ENCODE data around the gene SMARCC1.

The SMARCC1 gene

DNA sequence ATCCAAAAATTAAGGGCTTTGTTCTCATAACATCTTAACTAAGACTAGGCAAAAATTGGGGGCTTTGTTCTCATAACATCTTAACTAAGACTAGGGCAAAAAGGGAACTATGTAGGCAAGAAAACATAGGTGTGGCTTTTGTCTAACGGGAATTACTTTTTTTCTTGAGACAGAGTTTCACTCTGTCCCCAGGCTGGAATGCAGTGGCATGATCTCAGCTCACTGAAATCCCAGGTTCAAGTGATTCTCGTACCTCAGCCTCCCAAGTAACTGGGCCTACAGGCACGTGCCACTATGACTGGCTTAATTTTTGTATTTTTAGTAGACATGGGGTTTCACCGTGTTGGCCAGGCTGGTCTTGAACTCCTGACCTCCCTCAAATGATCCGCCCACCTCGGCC is 153.3 kb downstream of the SMARCC1 start:
- no peak for DNase-seq

DNA sequence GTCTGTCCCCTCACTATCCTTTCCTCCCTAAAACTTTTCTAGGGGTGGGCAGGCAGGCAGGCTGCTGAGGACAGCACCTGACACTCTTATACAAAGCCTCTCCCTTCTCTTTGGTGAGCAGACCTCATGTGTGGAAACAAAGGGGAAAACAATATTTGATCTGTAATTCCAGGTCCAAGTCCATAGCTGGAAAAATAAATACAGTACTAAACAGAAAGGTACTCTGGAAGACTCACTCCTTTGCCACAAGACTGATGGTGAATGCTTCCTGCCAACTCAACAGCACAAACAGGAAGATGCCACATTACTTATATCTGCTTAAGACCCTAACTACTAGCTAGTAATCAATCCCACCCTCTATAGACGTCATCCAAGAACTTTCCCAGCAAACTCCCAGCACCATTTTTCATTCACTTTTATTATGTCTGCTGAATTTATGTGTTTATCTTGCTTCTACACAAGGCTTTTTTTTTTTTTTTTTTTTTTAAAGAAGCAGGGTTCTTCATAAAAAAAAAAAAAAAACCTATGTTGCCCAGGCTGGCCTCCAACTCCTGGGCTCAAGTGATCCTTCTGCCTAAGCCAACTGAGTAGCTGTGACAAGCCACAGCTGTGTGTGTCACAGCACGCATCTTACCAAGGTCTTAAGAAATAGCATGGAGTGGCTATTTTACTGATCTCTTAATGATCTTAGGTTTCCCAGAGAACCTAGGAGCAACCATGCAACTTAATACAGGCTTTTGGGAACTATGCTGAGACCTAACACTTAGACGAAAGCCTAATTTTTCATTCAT is 158.8 kb downstream of the SMARCC1 start:
- no peak for DNase-seq

DNA sequence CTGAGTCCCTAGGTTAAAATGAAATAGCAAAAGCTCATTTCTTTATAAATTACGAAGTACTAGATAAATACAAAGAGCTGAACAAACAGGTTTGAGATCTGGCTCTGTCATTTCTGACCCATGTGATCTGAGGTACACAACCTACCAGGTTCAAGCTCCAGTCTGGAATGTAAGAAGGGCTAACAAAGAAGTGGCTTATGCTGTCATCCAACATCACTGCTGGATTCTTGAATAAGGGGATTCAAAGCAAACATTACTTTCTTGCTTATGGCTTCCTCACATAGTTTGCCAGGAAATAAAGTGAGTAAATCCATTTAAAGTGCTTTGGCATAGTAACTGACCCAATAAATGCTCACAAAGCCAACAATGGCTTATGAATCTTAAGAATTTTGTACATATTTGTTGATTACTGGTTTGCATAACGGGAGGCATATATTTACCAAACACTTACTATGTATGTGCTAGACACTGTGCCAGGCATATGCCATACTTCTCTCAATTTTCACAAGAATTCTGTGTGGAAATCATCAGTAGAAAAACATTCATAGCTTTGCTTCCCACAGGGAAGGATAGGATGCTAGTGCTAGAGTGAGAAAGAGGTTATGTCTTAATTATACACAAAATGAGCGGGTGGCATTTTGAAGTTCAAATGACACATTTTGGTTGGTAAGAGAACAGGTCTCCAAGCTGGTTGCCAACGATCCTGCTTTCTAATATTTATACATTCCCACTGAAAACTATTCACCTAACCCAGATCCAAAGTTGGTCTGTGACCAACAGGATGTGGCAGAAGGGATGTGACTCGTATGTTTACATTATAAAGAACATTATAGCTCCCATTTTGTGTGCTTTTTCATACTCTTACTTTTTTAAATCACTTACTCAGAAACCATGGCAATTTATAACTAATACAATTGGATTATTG is 164.3 kb downstream of the SMARCC1 start:
- no peak for DNase-seq

DNA sequence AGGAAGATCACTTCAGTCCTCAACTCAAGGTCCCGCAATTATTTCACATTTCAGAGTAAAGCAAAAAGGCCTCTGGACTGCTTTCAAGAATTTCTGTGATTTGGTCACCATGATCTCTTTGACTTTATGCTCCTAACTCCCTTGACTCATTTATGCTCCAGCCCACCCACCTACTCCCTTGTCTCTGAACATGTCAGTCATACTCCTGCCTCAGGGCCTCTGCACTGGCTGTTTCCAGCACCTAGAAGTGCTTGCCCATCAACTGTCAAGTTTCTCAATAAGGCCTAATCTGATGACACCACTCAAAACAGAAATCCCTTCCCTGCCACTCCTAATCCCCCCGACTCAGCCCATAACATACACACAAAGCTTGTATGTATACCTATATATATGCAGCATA is 166.9 kb downstream of the SMARCC1 start:
- DNase-seq, result no peak

DNA sequence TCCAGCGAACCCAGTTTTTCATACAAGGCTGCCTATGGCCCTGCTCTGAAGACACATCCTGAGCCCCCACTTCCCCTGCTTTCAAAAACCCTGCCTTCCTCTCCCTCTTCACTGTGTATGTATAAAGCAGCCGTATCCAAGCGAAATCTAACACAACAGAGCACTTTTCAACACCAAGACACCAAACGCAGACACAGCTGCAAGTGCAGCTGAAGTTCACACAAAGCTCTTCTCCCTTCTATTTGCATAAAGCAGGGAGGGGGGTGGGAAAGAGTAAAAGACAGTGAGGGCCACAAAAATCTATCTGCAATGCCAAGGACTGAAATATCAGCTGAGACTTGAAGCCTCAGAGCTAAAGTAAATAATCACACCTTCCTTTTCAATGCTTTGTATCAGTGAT is 168.0 kb downstream of the SMARCC1 start:
- DNase-seq, result no peak

DNA sequence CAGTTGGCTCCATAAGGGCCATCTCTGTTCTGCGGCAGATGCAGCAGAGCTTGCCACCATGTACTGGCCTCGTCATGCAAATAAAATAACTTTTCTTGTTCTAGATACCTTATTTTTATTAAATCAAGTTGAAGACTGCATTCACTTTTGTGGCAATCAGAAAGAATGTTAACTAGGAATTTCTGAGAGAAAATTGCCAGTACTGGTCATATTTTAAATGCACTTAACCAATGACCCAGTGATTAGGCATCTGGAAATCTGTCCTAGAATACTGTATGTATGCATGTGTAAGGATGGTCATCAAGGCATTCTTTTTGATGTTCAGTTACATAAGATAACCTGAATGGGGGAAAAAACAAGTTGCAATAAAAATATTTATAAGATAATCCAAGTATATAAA is 168.8 kb downstream of the SMARCC1 start:
- no peak for DNase-seq

DNA sequence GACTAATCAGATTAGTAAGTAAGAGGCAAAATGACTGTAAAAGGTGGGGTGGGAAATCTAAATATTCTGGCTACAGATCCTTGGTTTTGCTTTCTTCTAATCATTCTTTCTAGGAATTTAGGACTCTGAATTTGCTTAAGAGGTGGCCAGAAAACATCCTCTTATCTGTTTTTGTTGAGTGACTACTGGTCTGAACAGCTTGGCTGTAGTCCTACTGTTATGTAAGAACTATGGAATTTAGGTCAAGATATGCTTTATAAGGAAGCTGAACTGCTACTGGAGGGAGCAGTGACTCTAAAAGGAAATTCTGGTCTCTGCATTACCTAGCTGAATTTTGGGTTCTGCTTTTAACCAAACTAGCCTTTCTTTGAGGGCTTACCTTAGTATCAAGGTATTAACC is 169.5 kb downstream of the SMARCC1 start:
- no peak for DNase-seq

DNA sequence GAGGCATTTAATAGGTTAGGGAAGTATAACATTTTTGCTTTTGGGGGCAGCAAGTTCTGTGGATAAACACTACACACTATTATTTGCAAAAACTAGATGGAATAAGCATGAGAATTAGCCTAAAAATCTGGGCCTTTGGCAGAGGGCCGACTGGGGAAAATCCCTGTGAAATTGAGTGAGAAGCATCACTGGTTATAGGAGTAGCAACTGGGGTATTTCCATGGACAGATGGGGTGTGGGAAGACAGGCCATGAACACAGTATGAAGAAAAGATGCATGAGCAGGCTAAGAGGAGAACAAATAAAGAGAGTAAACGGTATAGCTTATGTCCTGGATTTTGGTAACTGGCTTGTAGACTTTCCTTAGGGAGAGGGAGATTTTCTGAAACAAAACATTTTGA is 170.1 kb downstream of the SMARCC1 start:
- DNase-seq, result no peak

DNA sequence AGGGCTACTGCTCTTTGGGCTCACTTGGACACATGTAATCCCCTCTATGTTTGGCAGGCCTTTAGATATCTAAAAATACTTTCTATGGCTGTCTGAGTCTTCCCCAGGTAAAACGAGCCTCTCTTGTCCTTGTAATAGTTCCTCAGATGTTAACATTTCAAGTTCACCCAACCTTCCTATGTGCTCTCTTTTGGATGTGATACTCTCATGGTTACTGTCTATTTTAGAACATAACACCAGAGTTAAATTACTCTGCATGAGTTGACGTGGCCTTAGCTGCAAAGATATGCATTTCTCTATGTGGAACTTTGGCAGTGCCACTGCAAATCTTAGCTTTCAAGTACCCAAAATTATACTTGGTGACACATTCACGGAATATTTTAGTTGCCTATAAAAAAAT is 171.1 kb downstream of the SMARCC1 start:
- DNase-seq, result no peak

DNA sequence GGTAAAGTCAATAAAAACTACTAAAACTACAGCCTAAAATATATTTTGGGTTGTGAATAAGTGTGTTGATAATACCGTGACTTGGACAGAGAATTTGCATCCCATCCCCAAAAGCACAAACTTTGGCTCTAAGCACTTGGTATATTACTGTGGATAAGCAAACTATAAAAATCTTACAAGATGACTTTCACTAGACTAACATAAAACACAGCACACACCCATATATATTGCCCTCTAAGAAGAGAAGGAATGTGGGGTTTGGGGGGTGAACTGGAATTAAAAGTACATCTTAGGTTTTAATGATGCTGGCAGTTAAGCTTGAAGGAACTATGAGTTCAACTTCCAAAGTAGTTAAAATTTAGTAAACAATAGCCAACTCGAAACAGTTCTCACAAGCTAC is 174.4 kb downstream of the SMARCC1 start:
- DNase-seq, result no peak

DNA sequence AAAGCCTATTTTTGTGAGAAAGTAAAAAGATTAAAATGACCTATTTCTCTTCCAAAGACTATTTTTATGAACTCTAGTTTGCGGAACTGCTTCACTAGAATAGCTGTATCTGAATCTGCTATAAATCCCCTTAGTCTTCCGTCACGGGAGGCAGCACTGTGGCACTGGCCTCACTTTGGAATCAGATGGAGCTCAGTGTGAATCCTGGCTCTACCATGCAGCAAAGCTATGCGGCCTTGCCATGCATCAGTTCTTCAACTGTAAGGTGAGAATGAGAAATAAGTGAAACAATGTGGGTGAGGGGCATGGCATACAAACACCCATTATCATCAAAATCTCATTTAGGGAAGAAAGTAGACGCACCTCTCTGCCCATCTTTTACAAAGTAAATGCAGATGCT is 175.5 kb downstream of the SMARCC1 start:
- DNase-seq, result no peak

DNA sequence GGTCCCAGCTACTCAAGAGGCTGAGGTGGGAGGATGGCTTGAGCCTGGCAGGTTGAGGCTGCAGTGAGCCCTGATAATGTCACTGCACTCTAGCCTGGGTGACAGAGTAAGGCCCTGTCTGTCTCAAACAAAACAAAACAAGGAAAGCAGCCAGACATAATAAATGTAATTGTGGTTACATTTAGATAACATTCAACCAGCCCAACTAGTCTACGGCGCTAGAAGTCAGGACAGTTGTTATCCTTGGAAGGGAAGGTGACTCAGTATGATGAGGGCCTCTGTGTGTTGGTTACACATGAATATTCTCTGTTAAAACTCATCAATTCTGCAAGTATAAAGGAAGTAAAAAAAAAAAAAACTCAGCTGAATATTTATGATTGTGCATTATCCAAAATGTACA is 176.0 kb downstream of the SMARCC1 start:
- DNase-seq, result no peak

DNA sequence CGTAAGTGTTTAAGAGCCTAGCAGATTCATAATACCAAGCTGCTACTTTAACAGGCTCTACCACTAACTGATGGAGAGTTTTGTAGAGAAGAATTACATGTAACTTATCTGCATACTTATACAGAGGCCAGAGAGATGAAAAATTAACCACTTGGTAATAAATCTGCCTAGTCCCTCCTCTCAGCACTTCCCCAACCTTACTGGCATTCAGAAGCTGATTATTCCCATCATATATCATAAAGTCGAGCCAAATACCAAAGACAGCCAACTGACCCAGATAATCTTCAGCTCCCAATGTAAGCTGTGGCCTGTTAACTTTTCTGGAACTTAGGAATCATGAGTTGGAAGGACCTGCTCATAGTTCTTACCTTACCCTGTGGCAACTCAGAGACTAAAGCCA is 177.5 kb downstream of the SMARCC1 start:
- no peak for DNase-seq

DNA sequence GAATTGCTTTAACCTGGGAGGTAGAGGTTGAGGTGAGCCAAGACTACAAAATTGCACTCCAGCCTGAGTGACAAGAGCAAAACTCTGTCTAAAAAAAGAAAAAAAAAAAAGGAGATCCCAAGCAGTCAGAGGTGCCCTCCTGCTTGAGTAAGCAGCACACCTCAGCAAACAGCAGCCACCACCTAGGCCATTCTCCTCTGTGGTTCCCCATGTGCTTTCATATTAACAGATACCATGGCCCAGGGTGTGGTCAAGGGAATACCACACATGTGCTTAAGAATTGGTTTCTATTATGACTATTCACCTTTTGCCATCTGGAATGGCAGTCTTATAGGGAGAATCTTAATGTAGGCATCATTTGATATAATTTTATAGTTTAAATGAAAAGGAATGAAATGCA is 178.4 kb downstream of the SMARCC1 start:
- DNase-seq, result no peak

DNA sequence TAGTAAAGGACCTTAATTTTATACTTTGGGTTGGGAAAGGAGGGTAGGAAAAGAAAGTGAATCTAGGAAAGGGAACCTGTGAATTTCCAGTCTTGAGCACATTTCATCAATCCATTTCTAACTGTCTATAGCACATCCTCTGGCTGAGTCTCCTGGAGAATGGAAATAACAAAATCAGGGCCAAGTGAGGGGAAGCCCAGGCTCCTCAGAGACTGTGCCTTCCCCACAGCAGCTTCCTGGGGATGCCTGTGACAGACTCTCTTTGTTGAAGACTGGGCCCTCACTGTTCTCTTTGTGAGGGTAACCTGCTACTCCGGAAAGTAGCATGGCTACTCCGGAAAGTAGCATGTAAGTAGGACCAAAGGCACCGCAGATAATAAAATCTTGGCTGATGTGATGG is 180.4 kb downstream of the SMARCC1 start:
- DNase-seq, result no peak

DNA sequence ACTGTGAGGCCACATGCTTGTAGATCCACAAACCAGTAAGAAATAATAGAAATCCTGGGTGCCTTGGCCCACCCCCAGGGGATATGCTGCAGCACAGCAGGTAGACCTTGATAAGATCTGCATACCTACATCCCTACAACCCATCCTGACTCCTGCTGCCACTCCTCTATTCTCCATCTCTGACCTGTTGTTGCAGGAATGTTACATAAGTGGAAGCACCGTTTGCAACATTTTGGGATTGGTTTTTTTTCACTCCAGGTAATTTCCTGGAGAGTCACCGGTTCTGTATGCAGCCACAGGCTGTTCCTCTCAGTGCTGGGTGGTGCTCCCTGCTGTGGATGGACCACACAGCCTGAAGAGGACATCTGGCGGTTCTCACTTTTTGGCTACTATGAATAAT is 186.9 kb downstream of the SMARCC1 start:
- DNase-seq, result no peak

DNA sequence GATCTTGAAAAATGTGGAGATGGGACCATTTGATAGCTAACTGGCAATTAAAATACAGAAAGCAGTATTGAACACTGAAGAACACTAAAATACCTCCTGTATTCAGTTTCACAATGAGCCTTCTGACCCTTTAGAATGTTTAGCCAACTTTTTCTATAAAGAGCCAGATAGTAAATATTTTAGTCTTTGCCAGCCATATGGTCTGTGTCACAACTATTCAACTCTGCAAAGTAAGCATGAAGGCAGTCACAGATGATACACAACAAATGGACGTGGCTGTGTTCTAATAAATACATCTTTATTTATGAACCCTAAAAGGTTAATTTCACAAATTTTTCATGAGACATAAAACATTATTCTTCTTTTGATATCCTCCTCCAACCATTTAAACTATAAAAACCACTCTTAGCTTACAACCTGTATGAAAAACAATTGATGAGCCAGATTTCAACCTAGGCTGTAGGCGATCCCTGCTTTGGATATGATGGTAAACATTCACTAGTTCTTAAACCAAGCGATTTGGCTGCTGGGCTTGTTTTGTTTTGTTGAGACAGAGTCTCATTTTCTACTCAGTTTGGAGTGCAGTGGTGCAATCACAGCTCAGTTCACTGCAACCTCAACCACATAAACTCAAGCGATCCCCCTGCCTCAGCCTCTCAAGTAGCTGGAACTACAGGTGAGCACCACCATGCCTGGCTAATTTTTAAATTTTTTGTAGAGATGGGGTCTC is 189.5 kb downstream of the SMARCC1 start:
- DNase-seq, result no peak

DNA sequence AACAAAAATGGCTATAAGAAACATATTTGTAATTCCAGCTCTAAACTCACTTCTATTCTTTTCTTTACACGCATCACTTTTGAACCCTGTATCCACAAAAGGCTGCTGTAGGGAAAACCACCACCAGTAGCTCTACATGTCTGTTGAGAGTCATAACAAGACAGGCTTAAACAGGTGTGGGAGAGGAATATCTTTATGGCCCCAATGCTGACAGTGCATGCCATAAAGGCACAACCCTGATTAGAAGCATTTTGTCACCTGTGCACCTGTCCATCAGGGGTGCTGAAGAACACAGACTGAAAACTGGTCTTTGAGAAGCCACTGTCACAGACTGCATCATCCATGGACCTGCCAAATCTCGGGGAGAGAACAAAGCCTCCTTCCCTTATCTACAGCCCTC is 191.5 kb downstream of the SMARCC1 start:
- no peak for DNase-seq

DNA sequence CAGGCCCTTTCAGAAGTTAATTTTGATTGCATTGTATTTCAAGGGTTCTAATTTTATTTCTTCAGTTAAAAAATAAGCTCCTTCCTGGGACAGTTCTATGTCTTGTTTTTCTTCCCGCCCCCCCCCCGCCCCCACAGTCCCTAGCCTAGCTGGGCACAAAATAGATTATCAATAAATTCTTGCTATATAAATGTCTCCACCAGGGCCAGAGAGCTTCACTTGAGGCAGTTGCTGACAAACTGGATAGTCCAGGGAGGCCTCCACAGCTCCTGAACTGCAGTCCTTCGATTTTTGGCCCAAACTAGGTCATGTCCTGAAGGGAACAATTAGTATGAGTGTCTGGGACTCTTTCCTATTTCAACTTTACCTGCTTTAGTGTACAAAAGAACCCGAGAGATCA is 193.1 kb downstream of the SMARCC1 start:
- no peak for DNase-seq

DNA sequence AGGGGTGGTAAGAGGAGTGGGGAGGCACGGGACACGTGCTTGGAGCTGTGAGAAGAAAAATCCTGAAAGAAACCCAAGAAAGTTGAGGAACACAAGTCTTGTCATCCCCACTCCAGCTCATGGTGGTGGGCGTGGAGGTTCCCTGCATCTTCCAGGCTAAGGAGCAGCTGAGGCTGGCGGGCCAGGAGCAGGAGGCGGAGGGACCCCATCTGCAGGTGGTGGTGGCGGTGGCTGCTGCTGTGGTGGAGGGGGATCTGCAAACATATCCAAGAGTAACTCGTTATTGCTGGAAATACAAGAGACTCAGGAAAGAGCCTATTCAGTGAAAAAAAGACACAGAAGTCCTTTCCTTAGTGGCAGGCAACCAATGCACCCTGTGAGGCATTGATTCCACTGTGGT is 193.6 kb downstream of the SMARCC1 start:
- DNase-seq, result no peak

DNA sequence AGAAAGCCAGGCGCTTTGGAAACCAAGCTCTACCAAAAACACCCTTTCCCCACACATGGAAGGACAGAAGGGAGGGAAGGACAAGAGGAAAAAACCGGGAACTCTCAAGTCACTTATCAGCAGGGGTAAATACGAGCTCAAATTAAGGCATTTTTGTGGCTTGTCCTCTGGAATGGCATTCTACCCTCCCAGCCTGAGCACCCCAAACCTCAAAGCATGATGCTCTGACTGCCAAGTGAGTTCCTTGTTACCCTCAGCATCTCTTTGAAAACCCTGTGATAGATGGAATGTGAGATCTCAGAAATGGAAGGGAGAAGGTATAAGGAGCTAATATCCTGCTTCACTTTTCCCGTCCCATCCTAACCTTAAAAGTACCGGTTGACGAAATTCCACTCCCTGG is 194.9 kb downstream of the SMARCC1 start:
- no peak for DNase-seq

DNA sequence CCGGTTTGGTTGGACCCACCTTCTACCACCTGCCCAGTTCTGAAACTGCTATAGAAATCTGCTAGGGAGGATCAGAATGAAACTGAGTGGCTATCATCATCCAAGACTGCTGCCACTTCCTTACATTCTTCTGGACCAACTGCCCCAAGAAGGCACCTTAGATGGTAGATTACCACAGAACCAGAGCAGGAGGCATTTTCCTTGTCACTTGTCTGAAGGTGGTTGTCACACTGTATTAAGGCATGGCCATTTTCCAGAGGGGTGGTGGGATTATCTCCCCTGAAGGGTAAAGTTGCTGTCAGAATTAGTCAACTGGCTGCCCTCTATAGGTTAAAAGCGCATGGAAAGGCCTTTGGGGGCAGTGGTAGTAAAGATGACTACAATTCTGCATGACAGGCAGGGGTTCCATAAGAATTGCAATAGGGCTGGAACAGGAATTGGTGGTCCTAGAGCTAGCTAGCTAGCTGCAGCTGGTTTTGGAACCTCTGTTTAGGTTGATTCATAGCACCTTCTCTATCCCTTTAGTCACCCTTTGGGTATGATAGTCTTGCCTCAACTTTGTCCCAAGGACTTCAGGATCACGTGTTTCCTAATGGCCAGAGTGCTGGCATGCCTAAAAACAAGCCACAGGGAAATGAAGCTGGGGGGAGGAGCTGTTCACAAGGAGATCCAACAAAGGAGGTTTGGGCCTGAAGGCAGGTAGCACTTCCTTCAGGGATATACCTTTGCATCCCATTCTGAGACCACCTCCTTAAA is 198.2 kb downstream of the SMARCC1 start:
- no peak for DNase-seq

DNA sequence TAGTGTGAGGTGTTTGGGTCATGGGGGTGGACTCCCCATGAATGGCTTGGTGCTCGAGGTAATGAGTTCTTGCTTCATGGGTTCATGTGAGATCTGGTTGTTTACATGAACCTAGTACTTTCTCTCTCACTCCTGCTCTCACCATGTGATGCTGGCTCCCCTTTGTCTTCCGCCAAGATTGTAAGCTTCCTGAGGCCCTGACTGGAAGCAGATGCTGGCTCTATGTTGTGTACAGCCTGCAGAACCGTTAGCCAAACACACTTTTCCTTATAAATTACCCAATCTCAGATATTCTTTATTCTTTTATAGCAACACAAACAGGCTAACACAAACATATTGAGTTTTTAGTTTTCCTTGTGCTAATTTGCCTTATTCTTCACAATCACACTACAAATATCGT is 199.9 kb downstream of the SMARCC1 start:
- DNase-seq, result no peak

Data from DMS 273 treated with DMSO at 0.1 percent for 48 hours (cell line).